HG03575 (cell line): ENCODE results near the gene NEK9.

Experiments
- ATAC-seq: cut with Tn5 transposase; IDR thresholded peaks from one replicate; pipeline ENCODE4 v1.9.1; 2021; ENCODE audit not compliant: unreplicated experiment, insufficient number of reproducible peaks, low FRiP score; ENCODE audit errors: extremely low read depth

Gene NEK9

DNA sequence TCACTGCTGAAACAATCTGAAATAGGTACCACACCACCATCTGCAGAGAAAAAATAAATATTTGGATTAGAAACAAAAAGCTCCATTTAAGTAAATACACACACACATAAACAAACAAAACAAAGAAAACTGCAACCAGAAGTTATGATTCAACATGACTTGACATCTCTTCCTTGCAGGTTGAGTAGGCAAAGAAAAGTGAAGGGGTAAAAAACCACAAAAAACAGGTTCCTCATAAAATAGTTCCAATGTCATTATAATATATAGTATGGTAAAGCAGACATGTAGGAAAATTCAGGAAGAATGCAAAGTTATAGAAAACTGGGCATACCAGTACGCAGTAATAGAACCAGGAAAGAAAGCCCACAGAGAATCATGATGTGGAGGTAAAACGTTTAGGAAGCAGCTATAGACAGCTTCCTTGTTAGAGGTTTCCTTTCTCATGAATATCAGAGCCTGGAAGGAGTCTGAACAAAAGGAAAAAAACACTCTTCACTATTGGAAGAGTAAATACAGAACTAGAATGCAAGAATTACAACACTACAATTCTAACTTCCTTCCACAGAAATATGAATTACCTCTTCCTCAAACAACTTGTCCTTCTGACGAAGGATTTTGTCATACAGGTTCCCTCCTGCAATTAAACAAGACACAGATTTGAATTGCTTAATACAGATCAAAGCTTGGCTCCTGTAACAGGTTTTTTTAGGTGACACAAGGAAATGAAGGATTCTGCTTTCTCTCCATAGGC lies 6.1 kb downstream of the NEK9 start:
- ATAC-seq, result no peak

GRCh38 chr14:75119056-75119455 lies 7.8 kb downstream of the NEK9 start:
- ATAC-seq, result no peak

DNA sequence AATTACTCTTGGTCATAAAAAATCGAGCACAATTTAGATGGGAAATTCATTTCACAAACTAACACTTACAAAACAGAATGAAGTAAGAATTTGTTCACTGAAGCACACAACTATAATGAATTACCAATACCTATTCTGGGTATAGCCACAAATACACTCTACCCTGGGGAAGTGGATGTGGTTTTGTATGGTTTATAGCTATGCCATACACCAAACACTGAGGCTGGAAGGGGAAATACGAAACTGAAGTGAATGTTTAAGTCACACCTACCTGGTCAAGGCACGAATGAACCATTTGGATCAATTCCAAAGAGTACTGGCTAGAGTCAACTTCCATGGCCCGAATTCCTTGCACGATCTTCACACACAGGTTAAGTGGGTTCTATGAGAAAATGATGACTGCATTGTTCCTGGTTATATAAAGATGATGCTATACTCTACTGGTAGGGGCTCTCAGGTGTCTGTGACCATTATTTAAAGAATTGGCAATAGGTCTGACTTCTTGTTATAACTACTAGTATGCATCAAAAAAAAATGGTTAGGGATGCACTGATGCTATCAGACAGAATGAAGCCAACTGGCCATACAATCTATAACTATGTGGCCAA lies 12.8 kb downstream of the NEK9 start:
- ATAC-seq, result no peak

DNA sequence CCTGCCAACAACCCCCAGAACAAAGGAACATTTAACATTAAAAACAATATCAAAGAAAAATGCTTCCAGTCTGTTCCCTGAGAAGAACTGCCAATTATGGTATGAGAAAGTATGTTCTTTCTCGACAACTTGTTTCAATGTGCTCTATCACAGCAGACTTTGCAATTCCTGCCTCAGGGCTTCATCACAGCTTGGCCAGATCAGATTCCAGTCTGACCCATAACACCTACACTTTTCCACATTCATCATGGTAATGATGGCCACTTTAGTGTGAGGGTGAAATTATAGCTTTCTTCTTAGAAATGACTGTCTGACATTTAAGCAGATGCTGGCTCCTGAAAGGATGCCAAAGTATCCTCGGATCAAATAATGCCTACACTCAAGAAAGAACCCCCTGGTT lies 17.0 kb downstream of the NEK9 start:
- ATAC-seq, result no peak

- ATAC-seq, result no peak
Observed at GRCh38 chr14:75107186-75107585, 19.7 kb downstream of the NEK9 start.

GRCh38 chr14:75101491-75101890 lies 25.4 kb downstream of the NEK9 start:
- no peak for ATAC-seq

GRCh38 chr14:75098682-75099081 lies 28.2 kb downstream of the NEK9 start:
- ATAC-seq, result no peak

GRCh38 chr14:75098212-75098611 lies 28.6 kb downstream of the NEK9 start:
- no peak for ATAC-seq

- no peak for ATAC-seq
Observed at GRCh38 chr14:75096959-75097358, 29.9 kb downstream of the NEK9 start.

GRCh38 chr14:75095690-75096089 lies 31.2 kb downstream of the NEK9 start:
- no peak for ATAC-seq

- no peak for ATAC-seq
Observed at GRCh38 chr14:75094896-75095295, 32.0 kb downstream of the NEK9 start.

DNA sequence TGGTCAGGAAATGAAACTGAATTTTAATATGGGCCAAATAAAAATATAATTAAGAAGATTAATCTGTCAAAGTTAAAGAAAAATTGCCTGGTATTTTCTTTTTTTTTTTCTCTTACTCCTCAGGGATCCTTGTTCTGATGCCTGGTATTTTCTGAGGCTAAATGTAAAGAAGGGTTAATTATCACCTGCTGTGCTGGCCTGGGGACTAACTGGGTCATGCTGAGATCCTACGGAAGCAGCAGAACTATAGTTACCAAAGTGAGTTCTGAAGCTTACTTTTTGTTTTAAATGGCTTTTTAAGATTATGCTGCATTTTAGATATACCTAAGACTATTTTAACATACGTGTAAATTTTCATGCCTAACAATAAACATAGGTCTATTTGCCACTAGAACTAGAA lies 34.1 kb downstream of the NEK9 start:
- ATAC-seq, result no peak

DNA sequence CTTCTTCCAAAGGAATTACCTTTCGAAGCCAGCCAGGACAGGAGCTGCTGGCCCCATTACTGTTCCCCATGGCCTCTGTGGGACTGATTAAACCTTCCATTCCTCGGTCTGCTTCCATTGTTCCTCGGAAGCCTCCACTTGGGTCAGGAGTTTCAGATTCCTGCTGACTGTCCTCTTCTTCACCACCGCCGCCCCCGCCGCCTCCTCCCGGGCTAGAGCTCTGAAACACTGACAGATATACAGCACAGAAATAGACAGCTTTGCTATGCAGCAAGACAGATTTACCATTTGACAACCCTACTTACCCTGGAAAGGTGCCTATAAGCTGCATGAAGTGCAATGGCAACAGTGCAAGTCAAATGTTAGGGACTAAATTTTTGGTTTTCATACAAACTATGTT lies 35.6 kb downstream of the NEK9 start:
- ATAC-seq, result no peak

DNA sequence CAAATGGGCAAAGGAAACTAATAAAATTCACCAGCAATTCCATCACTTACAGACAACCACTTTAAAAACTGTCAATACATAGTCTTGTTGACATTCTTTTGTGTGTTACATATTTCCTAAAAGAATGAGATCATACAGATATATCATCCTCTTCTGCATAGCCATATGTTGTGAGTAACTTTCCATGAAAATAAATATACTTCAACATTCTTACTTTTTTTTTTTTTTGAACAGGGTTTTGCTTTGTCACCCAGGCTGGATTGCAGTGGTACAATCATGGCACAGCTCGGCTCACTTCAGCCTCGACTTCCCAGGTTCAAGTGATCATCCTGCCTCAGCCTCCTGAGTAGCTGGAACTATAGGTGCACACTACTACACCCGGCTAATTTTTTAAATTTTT lies 36.5 kb downstream of the NEK9 start:
- no peak for ATAC-seq

DNA sequence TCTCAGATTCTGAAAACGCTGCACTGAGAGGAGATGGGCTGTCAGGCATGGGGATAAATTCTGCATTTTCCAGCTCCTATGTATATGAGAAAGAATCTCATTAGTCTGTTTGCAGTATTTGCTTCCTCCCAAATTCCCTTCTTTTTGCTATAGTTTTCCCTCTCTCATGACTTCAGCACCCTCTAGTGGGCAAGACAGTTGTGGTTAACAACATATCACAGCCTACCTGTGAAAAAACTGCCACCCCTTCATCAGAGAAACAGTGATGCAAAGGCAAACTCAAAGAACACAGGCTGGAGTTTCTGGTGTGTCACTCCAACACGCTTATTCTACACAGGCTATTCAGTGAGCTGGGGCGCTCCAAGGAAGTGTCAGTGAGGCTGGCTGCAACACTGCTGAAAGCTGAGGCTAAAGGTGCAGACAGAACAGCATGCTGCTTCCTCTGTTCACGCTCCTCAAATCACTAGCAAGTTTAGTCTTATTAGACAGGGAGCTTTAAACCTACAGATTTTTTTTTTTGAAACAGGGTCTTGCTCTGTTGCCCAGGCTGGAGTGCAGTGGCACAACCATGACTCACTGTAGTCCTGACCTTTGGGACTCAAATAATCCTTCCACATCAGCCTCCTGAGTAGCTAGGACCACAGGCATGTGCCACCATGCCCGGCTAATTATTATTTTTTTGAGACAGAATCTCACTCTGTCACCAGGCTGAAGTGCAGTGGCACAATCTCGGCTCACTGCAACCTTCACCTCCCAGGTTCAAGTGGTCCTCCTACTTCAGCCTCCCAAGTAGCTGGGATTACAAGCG lies 38.1 kb downstream of the NEK9 start:
- ATAC-seq, result no peak

DNA sequence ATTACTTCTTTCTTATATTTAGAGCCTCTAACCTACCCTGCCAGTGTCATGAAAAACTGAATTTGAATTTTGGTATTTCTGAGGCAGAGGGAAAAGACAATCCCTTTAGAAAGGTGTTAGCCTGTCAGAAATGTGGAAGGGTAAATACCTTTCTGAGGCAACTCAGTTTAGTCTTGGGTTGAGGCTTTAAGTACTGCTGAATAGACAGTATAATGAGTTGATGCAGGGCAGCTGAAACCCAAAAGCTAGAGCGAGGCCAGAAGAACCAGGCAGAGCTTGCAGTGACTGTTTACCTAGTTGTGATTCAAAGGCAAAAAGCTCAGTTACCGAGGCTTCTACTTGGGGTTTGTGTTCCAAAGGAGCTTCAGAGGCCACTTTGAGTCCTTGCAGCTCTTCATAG lies 38.7 kb downstream of the NEK9 start:
- no peak for ATAC-seq

GRCh38 chr14:75084513-75084912 lies 42.3 kb downstream of the NEK9 start:
- ATAC-seq, result no peak

DNA sequence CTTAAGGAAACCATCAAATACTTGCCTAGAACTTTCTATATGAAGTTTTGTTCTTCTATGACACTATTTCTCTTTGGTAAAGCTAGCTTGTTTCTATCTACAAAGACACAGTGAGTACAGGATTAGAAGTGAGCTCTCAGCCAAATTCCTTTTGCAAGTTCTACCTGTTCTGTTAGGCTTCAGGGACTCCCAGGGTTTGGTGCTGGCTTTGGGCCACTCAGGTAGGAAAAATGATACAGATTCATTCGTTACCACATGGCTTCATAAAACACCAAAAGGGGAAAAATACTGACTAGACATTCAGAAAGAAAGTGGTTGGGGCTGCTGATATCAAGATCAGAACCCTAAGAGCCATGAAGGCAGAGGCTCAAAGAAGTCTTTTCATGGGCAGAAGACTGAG lies 43.6 kb downstream of the NEK9 start:
- no peak for ATAC-seq

DNA sequence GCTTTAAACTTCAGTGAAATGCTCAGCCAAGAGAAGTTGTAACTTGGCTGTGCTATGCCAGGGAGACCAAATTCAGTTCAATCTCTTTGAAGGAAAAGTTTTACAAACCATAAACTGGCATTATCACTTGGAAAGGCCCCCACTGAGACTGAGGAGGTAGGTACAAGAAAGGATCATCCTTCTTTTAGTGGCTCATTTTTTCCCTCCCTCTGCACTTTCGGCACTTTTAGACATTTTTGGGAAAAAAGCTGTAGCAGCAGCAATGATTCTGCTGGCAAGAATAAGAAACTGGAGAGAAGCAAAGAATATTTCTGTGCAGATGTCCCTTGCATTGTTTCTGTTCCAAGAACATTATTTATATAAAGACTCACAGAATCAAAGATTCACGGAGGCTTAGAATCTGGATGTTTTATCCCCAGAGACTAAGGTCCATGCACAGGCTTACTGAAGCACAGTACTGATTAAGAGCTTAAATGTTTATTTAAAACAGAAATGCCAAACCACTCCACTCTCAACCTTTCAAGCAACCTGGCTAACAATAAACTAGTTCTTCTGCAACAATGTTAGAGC lies 45.1 kb downstream of the NEK9 start:
- no peak for ATAC-seq

DNA sequence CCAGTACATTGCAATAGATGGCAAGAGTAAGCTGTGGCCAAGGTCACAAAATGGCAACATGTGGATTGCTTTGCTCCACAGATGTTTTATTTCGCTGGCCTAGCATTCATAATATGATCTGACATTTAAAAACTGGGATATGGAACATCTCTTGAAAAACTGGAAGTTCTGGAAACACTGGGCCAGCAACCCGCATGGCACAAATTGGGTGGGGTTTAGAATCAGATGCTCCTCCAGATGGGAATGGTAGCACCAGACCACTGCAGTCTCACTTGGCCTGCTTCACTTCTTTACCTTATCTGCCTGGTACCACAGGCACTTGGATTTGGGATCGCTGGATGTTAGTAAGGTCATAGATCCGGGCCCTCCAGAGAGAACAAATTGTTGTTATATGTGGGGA lies 47.3 kb downstream of the NEK9 start:
- no peak for ATAC-seq
